ENCODE measurements around the gene FRMPD4. TPM values are rescaled to one million over a fixed set of nuclear protein-coding genes. Genes with fewer than 3 reads are reported as not detected.

FRMPD4 gene
- total RNA-seq, 2 experiments from 2014 or later, result not detected

- Mint-ChIP-seq H3K27ac (no peak overlapping the region), H3K27me3 (no peaks in the 10 kb centered on the region), H3K9me3 (no peaks in the 10 kb centered on the region), H3K4me3 (no peak overlapping the region), H3K4me1 (ENCODE audit: low read depth) (no peaks in the 10 kb centered on the region), H3K36me3 (ENCODE audit: low read depth) (no peaks in the 10 kb centered on the region)
- no peaks in the 10 kb centered on the region for H3K9me3 ChIP-seq (ENCODE audit: control insufficient read depth in 1 of 2, insufficient read depth in 1 of 2, low read length in 2 of 2)
- H3K36me3 ChIP-seq (ENCODE audit: insufficient read depth, low read length), result no peaks in the 10 kb centered on the region
- DNase-seq, result no peak
- H3K27me3 ChIP-seq (ENCODE audit: control insufficient read depth in 1 of 2, insufficient read depth in 2 of 2, low read length in 2 of 2), result no peaks in the 10 kb centered on the region
- TF ChIP-seq CTCF (IDR thresholded peaks at IDR 0.05), result no peak
- intact Hi-C loops (cut with DNase I, micrococcal nuclease), result no loop called here
- H3K27ac ChIP-seq (ENCODE audit: low read depth in 1 of 2, low read length in 2 of 2), result no peak overlapping the region
- H3K4me1 ChIP-seq (ENCODE audit: insufficient read depth, low read length), result no peaks in the 10 kb centered on the region
- ChIA-PET CTCF (no interaction called here), POLR2A (no interaction called here)
- ATAC-seq (ENCODE audit: poor library complexity), result no peak
- no peak overlapping the region for H3K4me3 ChIP-seq (ENCODE audit: low read length)
Observed at GRCh38 chrX:12227412-12228041, 89.3 kb downstream of the FRMPD4 start.

- Mint-ChIP-seq H3K27me3 (no peaks in the 10 kb centered on the region), H3K27ac (no peak overlapping the region), H3K9me3 (no peaks in the 10 kb centered on the region), H3K4me3 (no peak overlapping the region), H3K4me1 (ENCODE audit: low read depth) (no peaks in the 10 kb centered on the region), H3K36me3 (ENCODE audit: low read depth) (no peaks in the 10 kb centered on the region)
- Histone ChIP-seq H3K27ac (ENCODE audit: low read depth in 1 of 2, low read length in 2 of 2) (no peak overlapping the region), H3K4me1 (ENCODE audit: insufficient read depth, low read length) (no peaks in the 10 kb centered on the region), H3K36me3 (ENCODE audit: insufficient read depth, low read length) (no peaks in the 10 kb centered on the region), H3K27me3 (ENCODE audit: control insufficient read depth in 1 of 2, insufficient read depth in 2 of 2, low read length in 2 of 2) (no peaks in the 10 kb centered on the region), H3K9me3 (ENCODE audit: control insufficient read depth in 1 of 2, insufficient read depth in 1 of 2, low read length in 2 of 2) (no peaks in the 10 kb centered on the region), H3K4me3 (ENCODE audit: low read length) (no peak overlapping the region)
- POLR2A ChIA-PET, result no interaction called here
- intact Hi-C loops (cut with DNase I, micrococcal nuclease), result no loop called here
- DNase-seq (no peak), ATAC-seq (ENCODE audit: poor library complexity) (no peak)
- CTCF ChIA-PET, result no interaction called here
- TF ChIP-seq CTCF (IDR thresholded peaks at IDR 0.05), result no peak
Observed at GRCh38 chrX:12228862-12229261, 90.6 kb downstream of the FRMPD4 start.

GRCh38 chrX:12229986-12230385, 91.7 kb downstream of the FRMPD4 start:
- ChIA-PET POLR2A (no interaction called here), CTCF (no interaction called here)
- Histone ChIP-seq H3K36me3 (ENCODE audit: insufficient read depth, low read length) (no peaks in the 10 kb centered on the region), H3K27me3 (ENCODE audit: control insufficient read depth in 1 of 2, insufficient read depth in 2 of 2, low read length in 2 of 2) (no peaks in the 10 kb centered on the region), H3K9me3 (ENCODE audit: control insufficient read depth in 1 of 2, insufficient read depth in 1 of 2, low read length in 2 of 2) (no peaks in the 10 kb centered on the region), H3K27ac (ENCODE audit: low read depth in 1 of 2, low read length in 2 of 2) (no peak overlapping the region), H3K4me1 (ENCODE audit: insufficient read depth, low read length) (no peaks in the 10 kb centered on the region), H3K4me3 (ENCODE audit: low read length) (no peak overlapping the region)
- DNase-seq (no peak), ATAC-seq (ENCODE audit: poor library complexity) (no peak)
- no peaks in the 10 kb centered on the region for H3K4me1 Mint-ChIP-seq (ENCODE audit: low read depth)
- H3K4me3 Mint-ChIP-seq, result no peak overlapping the region
- no peak overlapping the region for H3K27ac Mint-ChIP-seq
- no peaks in the 10 kb centered on the region for H3K36me3 Mint-ChIP-seq (ENCODE audit: low read depth)
- no peaks in the 10 kb centered on the region for H3K9me3 Mint-ChIP-seq
- no peak for TF ChIP-seq CTCF (IDR thresholded peaks at IDR 0.05)
- no peaks in the 10 kb centered on the region for H3K27me3 Mint-ChIP-seq
- intact Hi-C loops (cut with DNase I, micrococcal nuclease), result no loop called here
